HG02642 (cell line): Measurements from ENCODE around the gene FGGY.
"Not testable (repeated sequence)": the region's sequence is repeated elsewhere in the genome, so short reads cannot be mapped to it uniquely, and the experiment has no call there.

ENCODE experiments used
- ATAC-seq: cut with Tn5 transposase; IDR thresholded peaks from one replicate; pipeline ENCODE4 v1.9.1; 2021; ENCODE audit warnings: mild to moderate bottlenecking; ENCODE audit not compliant: unreplicated experiment, poor library complexity

The FGGY gene

GRCh38 chr1:59468828-59469428 is 172.0 kb downstream of the FGGY start:
- ATAC-seq: no peak

DNA sequence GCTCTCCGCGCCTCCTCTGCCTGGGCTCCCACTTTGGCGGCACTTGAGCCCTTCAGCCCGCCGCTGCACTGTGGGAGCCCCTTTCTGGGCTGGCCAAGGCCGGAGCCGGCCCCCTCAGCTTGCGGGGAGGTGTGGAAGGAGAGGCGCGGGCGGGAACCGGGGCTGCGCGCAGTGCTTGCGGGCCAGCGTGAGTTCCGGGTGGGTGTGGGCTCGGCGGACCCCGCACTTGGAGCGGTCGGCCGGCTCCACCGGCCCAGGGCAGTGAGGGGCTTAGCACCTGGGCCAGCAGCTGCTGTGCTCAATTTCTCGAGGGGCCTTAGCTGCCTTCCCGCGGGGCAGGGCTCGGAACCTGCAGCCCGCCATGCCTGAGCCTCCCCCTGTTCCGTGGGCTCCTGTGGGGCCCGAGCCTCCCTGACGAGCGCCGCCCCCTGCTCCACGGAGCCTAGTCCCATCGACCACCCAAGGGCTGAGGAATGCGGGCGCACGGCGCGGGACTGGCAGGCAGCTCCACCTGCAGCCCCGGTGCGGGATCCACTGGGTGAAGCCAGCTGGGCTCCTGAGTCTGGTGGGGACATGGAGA is 175.2 kb downstream of the FGGY start:
- ATAC-seq: not testable (repeated sequence)

DNA sequence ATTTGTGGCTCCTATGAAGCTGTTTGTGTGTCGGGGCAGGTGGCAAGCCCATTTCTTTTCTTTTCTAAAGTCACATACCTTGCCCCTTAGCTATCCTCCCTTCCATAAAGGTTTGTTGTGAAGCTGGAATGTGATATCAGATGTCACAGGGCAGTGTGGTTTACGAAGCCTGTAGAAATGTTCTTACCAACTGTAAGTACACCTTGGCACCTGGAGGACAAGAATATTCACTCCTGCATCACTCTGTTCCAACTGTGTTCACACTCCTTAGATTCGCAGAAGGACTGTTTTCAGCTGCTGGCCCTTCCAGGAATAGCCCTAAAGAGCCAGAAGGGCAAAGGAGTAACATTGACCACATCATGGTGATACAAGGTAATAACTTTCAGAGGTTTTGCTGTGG is 176.9 kb downstream of the FGGY start:
- no peak for ATAC-seq

DNA sequence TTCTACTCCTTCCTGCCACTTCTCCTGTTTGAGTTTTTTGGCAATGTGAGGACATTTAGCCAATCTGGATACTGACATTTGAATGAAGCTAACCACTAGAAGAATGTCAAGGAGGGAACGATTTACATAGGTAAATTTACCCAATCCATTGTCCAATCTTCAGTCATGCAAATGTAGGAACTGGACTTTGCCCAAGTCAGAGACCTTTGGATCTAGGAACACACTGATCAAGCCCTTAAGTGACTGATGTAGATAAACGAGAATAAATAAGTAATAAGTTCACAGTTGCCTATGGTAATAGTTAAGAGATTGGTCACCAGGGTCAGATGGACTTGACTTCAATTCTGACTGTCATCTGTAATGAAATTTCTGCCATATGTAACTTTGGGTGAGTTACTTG is 177.6 kb downstream of the FGGY start:
- ATAC-seq: no peak

- no peak for ATAC-seq
Observed at GRCh38 chr1:59475737-59476136, 178.8 kb downstream of the FGGY start.

DNA sequence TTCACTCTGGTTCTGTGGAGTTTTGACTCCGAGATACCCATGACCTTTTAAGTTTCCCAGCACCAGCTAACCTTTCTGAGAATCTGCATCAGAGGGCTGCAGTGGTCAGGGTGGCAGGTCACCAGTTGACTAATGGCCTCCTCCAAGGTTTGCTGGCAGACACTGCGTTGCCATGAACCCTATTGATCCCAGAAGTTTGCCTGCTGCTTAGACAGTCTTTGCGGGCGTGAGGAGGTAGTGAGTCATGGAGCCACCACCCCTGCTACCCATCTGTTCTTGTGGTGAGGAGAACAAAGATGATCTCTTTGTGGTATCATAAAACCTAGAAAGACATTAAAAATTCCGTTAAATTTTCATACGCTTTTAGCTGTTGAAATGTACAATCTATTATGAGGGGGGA is 180.4 kb downstream of the FGGY start:
- ATAC-seq: no peak

DNA sequence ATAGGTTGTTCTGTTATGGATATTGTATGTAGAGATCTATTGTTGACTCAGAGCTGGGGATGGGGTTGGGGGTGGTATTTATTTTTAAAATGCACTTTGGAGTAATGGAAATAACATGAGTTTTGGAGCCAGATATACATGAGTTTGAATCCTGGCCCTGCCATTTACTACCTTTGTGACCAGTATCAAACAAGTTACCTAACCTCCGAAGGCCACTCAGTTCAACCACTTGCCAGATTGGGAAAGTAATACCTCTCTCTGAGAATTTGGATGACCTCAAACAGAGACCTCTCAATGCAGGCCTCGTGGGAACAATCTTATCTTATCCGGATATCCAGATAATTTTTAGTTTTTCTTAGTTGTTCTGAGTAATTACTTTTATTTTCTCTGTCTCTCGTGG is 181.0 kb downstream of the FGGY start:
- no peak for ATAC-seq

GRCh38 chr1:59478822-59479221 is 181.9 kb downstream of the FGGY start:
- ATAC-seq: no peak

GRCh38 chr1:59480188-59480888 is 183.4 kb downstream of the FGGY start:
- no peak for ATAC-seq

DNA sequence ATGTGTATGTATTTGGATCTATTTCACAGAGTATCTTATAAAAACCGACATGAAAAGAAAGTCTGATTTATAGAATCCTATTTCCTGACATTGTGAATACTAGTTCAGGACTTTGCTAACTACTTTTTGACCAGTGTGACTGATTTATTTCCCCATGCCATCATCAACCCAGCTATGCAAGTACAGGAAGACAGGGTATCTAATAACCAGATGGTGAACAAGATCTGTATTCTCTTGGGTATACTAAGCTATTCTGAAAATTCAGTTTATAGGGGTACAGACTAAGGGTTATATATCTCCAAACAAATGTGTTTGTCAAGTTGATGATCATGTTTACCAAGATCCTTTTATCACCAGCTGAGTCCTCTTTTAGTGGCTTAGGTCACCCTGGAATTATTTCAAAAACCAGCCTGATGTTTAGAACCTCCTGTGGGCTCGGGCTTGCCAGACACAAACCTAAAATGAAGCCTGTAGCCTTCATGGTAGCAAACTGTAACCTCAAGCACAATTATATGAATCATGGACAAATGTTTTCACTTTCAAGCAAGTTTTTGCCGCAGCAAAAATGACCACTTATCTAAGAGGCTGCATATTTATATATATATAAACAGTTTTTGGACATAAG is 185.1 kb downstream of the FGGY start:
- no peak for ATAC-seq

DNA sequence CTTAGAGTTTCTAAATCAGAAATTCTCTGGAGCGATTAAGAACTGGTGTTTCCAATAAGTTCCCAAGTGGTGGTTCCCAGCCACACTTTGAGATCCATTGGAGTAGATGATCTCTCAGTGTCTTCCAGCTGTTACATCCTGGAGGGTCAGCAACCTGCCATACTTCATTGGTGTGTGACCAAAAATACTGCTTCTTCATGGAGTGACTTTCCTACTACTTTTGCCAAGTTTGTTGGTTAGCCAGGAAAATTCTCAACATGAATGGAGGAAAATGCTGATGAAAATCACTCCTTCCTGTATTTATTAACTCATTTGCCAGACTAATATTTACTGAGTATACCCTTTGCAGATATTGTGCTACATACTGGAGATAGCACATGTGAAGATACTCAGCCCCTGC is 186.1 kb downstream of the FGGY start:
- ATAC-seq: no peak

- no peak for ATAC-seq
Observed at GRCh38 chr1:59484096-59484495, 187.2 kb downstream of the FGGY start.

DNA sequence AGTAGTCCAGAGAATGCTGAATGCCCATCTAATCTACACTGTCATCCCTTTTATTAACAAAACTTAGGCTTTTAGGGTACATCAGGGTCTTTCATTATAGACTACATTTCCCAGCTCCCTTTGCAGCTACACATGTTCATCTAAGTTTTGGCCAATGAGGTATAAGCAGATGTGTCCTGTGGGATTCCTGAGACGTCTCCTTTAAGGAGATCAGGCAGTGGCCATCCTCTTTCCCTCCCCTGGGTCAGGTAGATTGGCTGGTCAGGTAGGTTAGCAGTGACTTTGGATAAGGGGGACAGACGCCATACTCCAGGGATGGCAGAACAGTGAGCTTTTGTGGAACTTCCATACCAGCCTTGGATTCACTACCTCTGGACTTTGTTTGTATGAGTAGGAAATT is 188.3 kb downstream of the FGGY start:
- no peak for ATAC-seq

DNA sequence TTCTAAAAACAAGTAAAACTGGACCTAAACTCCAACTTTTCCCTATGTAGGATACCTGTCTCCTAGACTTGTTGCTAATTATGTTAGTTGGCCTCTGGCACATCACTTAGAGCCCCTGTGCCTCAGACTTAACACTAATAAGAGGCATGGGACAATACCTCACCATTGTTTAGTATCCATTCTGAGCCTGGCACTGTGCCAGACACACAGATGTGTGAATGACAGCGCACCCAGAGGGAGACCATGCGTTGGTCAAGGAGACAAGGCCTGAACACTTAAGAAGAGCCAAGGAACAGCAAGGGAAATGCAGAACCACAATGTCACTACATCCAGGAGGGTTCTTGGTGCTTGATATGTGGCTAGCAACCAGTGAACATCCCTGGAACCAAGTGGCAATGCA is 189.1 kb downstream of the FGGY start:
- ATAC-seq: no peak

- ATAC-seq: no peak
Observed at GRCh38 chr1:59486615-59487014, 189.7 kb downstream of the FGGY start.

DNA sequence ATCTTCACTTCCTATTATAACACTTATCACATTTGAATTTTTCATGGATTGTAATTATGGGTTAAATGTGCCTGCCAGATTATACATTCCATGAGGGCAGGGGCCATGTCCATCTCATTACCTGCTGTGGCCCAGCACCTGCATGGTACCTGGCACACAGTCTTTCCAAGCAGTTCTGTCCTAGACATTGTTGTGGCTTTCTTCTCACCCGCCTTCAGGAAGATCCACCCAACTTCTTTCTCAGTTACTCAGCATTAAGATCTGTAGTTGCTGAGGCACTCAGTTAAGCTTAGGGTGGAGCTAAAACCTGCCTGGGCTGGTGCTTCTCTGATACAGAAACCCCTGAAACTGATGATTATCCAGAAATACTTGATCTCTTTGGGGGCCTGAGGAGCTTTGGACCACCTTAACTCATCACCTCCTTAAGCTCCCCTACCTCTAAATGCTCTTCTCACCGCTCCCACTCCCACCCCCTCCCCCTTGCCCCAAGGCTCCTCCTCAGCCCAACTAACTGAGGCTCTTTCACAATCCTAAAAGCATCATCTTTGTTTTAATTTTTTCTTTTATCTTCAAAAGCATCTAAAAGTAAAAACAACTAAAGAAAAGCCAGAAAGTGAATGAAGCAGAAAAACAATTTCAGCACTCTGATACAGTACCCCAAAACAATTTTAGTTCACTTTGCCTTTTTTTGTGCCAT is 190.6 kb downstream of the FGGY start:
- no peak for ATAC-seq

GRCh38 chr1:59492500-59492899 is 195.6 kb downstream of the FGGY start:
- ATAC-seq: no peak

- ATAC-seq: no peak
Observed at GRCh38 chr1:59494145-59494833, 197.4 kb downstream of the FGGY start.

- not testable (repeated sequence) for ATAC-seq
Observed at GRCh38 chr1:59496156-59496555, 199.3 kb downstream of the FGGY start.

DNA sequence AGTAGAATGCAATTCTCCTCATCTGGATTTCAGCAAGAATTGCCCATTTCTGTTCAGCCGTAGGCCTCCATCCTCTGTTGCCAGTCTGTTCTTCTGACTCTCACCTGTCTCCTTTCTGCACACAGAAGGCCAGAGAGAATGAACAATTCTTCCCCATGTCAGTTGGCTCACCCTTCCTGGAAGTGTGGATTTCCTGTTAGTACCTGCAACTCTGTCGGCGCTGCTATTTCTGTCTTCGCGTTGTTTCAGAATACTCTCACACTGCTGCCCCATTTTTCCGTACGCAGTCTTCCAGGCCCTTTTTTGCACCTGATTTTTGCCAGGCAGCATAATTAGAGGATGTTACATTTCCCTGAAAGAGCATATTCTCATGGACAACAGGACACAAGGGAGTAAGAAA is 200.7 kb downstream of the FGGY start:
- ATAC-seq: no peak
